ENCODE results near the gene AHCTF1.
"Not testable (repeated sequence)": the region's sequence is repeated elsewhere in the genome, so short reads cannot be mapped to it uniquely, and the experiment has no call there.

AHCTF1 gene

DNA sequence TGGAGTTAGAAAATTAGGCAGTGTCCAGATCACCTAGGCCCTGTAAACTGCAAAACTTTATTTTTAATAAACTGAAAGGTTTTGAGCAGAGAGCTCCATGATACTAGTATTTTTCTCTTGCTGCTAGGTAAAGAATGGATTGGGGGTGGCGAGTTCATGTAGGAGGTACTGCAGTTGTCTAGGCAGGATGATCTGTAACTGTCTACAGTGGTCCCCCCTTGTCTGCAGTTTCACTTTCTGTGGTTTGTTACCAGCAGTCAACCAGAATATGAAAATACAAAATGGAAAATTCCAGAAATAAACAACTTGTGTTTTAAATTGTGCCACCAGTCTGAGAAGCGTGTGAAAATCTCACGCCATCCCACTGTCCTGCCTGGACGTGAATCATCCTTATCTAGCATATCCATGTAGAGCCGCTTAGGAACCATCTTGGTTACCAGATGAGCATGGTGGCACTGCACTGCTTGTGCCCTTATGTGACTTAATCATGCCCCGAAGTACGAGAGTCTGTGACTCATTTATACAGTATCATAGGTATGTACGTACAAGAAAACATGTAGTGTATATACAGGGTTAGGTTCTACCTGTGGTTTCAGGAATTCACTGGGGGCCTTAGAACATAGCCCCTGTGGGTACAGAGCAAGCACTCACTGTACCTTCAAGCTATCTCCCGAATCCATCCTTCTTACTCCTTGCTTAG is 94.2 kb downstream of the AHCTF1 start:
- DNase-seq: no peak

DNA sequence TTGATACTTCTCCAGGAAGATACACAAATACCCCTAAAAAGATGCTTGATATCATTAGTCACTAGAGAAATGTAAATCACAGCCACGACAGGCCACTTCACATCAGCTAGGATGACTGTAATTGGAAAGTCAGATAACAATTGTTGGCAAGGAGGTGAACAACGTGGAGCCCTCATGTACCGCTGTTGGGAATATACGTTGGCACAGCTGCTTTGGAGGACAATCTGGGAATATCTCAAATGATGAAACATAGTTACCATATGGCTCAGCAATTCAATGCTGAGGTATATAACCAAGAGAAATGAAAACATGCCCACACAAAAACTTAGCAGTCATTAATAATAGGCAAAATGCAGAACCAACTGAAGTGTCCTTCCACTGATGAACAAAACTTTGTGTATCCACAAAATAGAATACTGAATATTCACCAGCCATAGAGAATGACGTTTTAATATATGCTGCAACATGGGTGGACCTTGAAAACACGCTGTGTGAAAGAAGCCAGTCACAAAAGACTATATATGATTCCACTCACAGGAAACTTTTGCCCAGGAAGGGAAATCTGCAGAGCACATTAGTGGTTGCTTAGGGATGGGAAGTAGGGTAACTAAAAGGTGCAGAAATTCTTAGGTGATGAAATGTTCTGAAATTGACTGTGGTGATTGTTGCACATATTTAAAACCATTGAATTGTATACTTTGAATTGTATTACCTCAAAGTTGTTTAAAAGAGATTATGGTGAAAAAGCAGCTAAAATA is 95.4 kb downstream of the AHCTF1 start:
- DNase-seq: no peak

DNA sequence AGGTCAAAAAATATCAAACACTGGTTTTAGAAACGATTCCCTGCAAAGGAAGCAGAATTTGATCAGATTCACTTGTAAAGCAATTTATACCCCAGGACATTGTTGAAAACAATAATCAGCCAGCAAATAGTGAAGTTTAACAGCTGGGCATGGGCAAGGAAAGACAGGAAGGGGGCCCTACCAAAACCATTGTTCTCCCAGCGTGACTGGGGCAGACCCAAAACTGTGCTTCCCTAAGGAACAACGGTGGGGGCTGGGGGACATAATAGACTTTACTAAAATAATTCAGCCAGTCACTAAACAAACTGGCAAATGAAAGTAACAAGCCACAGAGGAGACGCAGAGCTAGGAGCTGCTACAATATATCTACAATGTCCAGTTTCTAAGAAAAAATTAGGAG is 100.2 kb downstream of the AHCTF1 start:
- DNase-seq: no peak

DNA sequence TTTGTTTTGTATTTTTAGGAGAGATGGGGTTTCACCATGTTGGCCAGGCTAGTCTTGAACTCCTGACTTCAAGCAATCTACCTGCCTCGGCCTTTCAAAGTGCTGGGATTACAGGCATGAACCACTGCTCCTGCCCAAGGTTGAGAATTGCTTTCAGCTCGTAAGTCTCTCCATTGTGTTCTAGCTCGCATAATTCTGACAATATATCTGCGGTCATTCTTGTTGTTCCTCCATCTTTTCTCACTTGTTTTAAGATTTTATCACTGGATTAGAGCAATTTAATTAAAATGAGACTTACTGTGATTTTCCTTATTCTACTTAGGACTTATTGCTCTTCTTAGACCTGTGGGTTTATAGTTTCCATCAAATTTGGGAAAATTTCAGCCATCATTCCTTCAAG is 102.9 kb downstream of the AHCTF1 start:
- DNase-seq: no peak

DNA sequence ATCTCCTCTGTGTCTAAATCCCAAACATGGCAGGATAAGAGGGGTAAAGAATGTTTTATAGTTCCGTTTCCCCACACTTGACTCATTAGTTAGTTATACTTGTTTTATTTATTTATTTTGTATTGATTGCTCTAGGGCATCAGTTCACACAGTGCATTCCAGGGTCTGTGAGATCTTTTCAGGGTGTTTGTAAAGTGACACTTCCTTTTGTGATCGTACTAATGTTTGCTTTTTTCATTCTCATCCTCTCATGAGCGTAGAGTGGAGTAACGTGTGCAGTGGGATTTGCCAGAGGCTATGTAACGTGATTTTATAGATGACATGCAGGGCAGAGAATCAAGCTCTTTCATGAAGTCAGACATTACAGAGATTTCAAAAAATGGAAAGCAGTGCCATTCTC is 104.4 kb downstream of the AHCTF1 start:
- no peak for DNase-seq

DNA sequence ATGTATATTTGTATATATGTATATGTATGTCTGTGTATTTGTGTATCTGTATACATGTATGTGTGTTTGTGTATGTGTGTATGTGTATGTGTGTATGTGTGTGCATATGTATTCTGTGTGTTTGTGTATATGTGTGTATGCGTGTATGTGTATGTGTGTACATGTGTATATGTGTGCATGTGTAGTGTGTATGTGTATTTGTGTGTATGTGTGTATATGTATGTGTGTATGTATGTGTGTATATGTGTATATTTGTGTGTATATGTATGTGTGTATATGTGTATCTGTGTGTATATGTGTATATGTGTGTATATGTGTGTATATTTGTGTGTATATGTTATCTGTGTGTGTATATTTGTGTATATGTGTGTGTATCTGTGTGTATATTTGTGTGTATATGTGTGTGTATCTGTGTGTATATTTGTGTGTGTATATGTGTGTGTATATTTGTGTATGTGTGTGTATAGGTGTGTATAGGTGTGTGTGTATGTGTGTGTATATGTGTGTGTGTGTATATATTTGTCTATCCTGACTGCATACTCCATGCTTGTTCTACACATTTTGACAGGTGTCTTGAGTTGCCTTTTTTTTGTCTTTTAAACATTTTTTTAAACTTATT is 106.1 kb downstream of the AHCTF1 start:
- no peak for DNase-seq

DNA sequence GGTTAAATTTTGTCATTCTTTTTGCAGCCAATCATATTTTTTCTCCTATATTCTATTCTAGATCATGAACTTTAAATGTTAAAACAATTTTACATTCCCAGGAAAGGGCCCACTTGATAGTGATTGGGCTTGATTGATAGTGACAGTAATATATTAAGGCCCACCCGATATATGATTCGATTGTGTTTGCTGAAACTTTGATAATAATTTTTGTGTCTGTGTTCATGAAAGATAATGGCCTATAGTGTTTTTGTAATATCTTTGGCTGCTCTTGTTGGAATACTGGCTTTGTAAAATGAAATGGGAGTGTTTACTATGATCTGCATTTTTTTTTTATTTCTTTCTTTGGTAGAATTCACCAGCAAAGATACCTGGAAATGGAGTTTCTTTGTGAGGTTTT is 107.2 kb downstream of the AHCTF1 start:
- no peak for DNase-seq

DNA sequence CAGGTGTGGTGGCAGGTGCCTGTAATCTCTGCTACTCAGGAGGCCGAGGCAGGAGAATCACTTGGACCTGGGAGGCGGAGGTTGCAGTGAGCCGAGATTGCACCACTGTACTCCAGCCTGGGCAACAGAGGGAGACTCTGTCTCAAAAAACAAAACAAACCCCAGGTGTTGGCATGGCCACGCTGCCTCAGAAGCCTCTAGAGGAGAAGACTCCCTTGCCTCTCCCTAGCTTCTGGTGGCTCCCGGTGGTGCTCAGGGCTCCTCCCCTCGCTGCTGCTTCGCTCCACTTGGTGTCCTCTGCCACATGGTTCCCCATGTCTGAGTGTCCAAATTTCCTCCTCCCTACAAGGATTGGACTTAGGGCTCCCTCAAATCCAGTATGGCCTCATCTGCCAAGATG is 109.6 kb downstream of the AHCTF1 start:
- not testable (repeated sequence) for DNase-seq

DNA sequence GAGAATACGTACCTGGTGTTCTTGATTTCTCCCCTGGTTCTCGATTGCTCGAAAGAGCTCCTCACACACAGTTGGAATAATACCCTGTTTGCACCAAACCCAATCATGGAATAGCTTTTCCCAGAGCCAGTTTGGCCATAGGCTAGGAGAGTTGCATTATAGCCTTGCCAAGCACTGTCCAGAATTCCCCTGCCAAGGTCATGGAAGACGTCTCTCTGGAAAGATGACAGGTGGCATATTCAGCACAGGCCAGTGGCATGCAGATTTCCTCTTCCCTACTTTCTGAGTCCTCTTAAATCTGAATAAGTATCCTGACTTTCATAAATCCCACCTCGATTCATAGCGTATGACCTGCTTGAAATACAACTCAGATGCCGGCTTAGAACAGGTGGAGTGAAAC is 111.1 kb downstream of the AHCTF1 start:
- DNase-seq: no peak

DNA sequence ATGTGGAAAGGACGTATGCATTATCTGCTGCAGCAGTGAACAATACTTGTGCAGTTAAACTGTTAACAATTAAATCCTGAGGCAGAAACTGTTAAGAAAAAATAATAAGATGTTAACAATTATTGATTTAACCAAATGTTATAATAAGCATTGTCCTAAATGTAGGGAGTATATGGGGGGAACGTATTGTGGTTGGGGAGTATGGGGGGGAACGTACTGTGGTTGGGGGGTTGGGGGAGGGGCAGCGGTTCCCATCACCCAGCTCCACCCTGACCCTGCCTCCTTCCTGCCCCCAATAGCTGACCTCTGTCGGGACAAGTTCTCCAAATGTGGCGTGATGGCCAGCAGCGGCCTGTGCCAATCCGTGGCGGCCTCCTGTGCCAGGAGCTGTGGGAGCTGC is 114.0 kb downstream of the AHCTF1 start:
- DNase-seq: not testable (repeated sequence)

DNA sequence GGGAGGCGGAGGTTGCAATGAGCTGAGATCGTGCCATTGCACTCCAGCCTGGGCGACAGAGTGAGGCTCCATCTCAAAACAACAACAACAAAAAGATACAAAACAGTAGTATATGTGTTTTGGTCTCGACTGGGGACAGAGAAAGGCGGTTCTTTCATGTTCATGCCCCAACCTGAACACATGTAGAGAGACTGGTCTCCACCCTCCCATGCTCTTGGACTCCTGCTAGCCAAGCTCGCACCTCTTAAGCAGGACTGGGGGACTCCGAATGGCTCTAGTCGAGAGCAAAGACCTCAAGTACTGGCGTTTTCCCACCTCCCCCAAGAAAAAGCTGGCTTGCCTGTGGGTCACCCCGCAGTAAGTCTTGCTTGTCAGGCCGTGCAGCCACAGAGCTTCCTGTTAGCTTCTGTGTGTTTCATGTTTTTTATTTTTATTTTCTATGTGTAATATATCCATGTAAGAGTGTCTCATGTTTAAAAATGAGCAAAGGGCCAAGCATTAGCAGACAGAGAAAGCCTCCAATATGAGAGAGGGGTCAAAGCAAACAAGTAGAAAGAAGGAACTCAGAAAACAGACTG is 116.0 kb downstream of the AHCTF1 start:
- no peak for DNase-seq

DNA sequence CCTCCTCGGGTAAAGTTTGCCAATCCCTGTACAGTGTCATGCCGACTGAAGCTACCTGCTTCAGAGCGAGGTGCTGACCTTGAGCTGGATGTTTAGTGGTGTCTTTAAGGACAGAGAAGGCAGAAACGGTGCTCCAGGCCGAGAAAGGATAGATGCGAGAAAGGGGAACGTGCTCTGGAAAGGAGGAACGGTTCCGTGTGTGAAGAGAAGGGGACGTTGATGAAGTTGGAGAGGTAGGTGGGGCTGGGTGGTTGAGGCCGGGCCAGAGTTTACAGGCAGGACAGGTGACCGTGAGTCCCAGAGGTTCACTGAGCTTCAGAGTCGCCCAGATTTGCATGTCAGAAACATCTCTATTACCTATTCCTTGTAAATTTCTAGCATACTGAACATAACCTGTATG is 116.9 kb downstream of the AHCTF1 start:
- no peak for DNase-seq

DNA sequence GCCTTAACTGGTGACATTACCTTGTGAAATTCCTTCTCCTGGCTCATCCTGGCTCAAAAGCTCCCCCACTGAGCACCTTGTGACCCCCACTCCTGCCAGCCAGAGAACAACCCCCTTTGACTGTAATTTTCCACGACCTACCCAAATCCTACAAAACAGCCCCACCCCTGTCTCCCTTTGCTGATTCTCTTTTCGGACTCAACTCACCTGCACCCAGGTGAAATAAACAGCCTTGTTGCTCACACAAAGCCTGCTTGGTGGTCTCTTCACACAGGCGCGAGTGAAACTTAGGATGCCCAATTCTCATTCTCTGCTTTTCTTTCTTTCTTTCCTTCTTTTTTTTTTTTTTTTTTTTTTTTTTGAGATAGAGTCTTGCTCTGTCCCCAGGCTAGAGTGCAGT is 118.4 kb downstream of the AHCTF1 start:
- DNase-seq: not testable (repeated sequence)

DNA sequence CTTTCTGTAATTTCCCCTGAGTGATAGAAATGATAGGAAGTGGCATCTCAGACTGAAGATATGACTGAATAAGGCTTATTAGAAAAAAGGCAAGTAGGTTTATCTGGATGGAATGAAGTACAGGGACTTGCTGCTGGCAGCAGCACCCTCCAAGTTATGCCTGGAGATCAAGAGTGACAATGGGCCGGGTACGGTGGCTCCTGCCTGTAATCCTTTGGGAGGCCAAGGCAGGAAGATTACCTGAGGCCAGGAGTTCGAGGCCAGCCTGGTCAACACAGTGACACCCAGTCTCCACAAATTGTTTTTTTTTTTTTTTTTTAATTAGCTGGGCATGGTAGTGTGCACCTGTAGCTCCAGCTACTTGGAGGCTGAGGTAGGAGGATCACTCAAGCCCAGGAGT is 119.8 kb downstream of the AHCTF1 start:
- no peak for DNase-seq

DNA sequence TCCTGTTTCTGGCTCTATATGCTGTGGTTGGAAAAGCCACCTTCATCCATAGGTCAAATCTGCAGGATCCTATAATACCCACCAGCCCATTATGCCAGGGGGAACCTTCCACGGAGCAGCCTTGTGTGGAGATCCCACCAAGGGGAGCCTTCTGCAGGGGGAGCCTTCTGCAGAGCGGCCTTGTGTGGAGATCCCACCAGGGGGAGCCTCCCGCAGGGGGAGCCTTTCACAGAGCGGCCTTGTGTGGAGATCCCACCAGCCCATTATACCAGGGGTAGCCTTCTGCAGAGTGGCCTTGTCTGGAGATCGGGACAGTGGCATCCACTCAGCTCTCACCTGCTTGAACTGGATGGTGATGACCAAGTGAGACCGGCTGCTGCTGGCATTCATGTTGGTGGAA is 122.3 kb downstream of the AHCTF1 start:
- no peak for DNase-seq

DNA sequence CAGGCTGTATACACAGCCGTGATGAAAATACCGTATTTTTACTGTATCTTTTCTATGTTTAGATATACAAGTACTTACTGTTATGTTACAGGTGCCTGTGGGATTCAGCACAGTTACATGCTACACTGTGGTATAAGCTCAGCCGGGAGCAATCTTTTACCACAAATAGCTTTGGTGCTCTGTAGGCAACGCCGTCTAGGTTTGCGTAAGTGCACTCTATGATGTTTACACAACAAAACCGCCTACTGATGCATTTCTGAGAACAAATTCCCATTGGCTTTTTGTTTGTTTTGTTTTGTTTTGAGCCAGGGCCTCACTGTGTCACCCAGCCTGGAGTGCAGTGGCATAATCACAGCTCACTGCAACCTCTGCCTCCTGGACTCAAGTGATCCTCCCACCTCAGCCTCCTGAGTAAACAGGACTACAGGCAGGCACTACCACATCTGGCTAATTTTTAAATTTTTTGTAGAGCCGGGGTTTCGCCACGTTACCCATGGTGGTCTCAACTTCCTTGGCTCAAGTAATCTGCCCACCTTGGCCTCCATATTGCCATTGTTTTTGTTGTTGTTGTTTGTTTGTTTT is 126.5 kb downstream of the AHCTF1 start:
- DNase-seq: no peak

DNA sequence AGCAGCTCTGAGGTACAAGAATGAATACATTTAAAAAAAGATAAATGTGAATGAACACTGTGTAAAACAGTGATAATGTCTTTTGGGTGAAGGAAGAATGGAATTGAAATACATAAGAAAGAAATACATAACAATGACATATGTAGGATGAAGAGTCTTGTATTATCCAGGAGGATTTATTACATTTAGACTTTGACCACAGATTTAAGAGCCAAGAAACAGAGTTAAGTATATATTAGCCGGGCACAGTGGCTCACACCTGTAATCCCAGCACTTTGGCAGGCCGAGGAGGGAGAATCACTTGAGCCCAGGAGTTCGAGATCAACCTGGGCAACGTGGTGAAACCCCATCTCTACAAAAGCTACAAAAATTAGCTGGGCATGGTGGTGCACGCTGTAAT is 127.9 kb downstream of the AHCTF1 start:
- no peak for DNase-seq

DNA sequence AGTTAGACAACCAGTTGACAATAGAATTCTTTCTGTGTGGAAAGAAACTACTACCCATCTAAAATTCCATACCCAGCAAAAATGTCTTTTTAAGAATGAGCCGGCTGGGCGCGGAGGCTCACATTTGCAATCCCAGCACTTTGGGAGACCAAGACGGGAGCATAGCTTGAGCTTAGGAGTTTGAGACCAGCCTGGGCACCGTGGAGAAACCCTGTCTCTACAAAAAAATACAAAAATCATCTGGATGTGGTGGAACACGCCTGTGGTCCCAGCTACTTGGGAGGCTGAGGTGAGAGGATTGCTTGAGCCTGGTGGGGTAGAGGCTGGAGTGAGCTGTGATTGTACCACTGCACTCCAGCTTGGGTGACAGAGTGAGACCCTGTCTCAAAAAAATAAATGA is 128.4 kb downstream of the AHCTF1 start:
- no peak for DNase-seq

DNA sequence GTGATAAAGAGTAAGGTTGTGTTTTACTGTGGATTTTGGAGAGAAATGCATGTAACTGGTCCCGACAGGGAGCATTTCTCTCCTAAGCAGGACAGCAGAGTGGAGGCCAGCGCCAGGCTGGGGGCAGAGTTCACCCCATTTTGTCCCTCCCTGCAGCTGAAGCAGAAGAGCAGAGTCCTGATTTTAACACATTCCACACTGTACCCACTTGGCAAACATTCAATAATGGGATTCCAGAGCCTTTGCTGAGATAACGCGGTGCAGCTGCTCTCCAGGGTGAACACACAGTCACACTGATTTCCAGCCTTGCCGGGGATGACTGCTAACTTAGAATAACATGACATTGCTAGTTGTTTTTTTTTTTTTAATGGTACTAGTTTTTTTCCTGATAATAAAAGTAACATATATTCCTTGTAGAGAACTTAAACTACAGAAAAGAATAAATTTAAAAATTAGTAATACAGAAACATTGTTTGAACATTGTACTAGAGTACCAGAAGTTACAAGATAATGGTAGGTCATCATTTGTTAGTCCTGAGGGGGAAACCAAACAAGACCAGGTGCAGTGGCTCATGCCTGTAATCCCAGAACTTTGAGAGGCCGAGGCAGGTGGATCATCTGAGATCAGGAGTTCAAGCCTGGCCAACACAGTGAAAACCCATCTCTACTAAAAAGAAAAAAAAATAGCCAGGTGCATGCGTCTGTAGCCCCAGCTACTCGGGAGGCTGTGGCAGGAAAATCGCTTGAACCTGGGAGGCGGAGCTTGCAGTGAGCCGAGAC is 130.3 kb downstream of the AHCTF1 start:
- DNase-seq: no peak

DNA sequence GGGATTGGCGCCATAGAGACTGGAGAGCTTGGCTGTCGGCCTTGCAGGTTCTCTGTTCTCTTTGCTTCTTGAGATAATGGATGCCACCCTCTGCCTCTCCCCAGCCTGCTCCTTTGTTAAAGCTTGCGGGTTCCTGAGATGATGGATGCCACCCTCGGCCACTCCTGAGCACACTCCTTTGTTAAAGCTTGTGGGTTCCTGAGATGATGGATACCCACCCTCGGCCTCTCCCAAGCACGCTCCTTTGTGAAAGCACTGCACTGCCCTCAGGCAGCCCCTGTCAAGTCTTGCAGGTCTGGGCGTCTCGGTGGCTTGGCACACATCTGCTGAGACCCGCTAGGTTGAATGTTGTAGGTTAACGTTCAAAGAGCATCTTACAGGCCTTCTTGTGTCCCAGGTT is 131.0 kb downstream of the AHCTF1 start:
- no peak for DNase-seq

DNA sequence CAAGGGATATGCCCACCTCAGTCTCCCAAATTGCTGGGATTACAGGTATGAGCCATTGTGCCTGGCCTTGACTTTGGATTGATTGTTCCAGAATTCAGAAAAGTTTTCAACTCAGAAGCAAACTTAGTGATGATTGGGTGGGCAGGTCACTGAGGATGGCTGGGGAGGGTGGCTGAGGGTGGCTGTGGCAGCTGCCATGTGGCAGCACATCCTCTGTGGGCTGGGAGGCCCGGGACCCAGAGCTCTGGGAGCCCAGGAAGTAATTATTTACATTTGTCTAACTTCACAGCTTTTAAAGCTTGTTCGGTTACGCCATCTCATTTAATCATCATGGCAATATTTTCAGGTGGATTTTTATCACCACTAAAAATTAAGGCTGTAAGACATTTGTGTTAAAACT is 131.4 kb downstream of the AHCTF1 start:
- no peak for DNase-seq

DNA sequence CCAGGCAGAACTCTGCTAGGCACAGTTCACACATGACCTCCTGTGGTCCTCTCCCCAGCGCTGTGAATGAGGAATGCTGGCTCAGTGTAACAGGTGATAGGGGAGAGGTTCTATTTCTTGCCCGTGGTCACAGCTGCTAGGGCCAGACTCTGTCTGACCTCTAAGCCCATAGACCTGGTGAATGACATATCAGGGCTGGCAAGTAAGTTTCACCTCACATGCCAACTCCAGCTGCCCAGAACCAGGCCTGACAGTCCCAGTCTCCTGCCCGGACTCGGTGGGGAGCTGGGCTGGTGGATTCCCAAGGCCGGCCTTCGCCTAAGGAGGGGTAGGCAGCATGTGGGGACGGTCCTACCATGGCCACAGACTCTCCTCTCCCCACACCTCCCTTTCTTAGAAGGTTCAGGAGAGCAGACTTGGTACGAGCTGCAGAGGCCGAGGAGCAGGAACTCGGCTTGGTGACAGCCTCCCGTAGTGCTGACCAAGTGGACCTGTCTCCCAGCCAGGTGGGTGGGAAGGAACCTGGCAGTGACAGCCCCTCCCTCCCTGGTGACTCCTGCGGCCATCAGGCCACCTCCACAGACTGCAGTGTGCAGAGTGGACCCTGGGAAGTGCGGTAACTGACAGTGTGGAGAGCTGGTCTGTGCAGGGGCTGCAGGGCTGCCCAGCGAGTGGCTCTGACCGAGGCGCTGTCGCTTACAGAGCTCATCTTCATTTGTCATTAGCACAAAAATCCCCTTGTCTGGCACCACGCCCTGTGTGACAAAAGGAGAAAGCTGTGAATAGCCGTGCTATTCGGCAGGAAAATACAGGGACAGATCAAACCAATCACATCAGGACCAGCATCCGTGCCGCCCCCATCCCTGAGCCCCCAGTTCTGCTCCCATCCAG is 132.9 kb downstream of the AHCTF1 start:
- no peak for DNase-seq
